ENCODE data around the gene OPRL1. TPM values are rescaled to one million over a fixed set of nuclear protein-coding genes. Genes with fewer than 3 reads are reported as not detected.

OPRL1 gene
- total RNA-seq, 4 donors from 2014 or later = 0.45 to 0.68 (median 0.52) TPM

DNA sequence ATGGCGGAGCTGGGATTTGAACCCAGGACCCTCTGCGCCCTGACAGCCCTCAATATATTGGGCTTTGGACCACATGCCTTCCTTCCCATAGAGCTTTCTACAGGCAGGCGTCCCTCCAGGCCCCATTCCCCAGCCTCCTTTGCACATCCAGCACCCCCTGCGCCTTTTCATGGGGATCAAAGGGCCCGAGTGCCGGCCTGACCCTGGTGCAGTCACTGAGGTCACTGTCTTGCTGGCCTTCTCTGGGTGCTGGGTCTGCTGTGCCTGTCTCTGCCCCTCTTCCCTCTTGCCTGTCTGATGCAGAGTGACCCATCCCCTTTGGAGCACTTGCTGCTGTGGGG lies 1.7 kb downstream of the OPRL1 start:
- Histone ChIP-seq H3K27me3 (peaks cover 17% of the 10 kb centered on the region), H3K27ac (no peak overlapping the region), H3K4me3 (no peak overlapping the region), H3K9me3 (no peaks in the 10 kb centered on the region), H3K4me1 (peaks cover 50% of the 10 kb centered on the region), H3K36me3 (no peaks in the 10 kb centered on the region)
- TF ChIP-seq, protein P1, sequence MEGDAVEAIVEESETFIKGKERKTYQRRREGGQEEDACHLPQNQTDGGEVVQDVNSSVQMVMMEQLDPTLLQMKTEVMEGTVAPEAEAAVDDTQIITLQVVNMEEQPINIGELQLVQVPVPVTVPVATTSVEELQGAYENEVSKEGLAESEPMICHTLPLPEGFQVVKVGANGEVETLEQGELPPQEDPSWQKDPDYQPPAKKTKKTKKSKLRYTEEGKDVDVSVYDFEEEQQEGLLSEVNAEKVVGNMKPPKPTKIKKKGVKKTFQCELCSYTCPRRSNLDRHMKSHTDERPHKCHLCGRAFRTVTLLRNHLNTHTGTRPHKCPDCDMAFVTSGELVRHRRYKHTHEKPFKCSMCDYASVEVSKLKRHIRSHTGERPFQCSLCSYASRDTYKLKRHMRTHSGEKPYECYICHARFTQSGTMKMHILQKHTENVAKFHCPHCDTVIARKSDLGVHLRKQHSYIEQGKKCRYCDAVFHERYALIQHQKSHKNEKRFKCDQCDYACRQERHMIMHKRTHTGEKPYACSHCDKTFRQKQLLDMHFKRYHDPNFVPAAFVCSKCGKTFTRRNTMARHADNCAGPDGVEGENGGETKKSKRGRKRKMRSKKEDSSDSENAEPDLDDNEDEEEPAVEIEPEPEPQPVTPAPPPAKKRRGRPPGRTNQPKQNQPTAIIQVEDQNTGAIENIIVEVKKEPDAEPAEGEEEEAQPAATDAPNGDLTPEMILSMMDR (IDR thresholded peaks at IDR 0.05) = no peak
- no peak for TF ChIP-seq POLR2A (IDR thresholded peaks at IDR 0.05)
- no peak for TF ChIP-seq POLR2AphosphoS5 (IDR thresholded peaks at IDR 0.05)
- TF ChIP-seq EP300 (IDR thresholded peaks at IDR 0.05) = no peak
- no peak for DNase-seq (ENCODE audit: low spot score in 2 of 2)
- 88% methylated on average over 4 of the region's 6 CpGs for WGBS

DNA sequence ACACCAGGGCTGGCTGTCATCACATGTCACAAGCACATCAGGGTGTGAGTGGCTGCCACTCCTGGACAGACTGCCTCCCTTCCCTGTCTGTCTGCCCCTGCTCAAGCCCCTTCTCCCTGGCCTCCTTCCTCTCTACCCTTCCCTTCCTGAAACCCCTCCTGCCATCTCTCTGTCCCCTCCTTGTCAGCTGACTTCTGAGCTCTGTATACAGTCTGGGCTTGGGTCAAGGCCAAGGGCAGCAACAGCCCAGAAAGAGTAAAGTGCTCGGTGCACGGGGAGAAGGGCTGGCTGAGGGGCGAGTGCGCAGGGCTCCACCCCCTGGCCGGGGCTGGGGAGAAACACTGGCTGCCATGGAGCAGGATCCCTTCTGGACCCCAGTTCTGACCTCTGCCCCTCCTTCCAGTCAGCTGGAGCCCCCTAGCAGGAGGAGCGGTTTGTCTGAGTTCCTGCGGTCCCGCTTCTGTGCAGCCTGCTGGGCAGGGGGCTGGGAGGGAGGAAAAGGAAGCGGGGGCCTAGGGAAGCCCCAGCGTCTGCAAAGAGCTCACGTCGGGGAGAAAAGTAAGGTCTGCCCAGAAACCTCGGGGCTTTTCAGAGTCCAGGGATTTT lies 2.3 kb downstream of the OPRL1 start:
- TF ChIP-seq, protein P1 (IDR thresholded peaks at IDR 0.05) = no peak
- TF ChIP-seq POLR2AphosphoS5 (IDR thresholded peaks at IDR 0.05) (no peak), POLR2A (IDR thresholded peaks at IDR 0.05) (no peak), EP300 (IDR thresholded peaks at IDR 0.05) (no peak)
- no peaks in the 10 kb centered on the region for H3K9me3 ChIP-seq
- H3K4me3 ChIP-seq = no peak overlapping the region
- H3K4me1 ChIP-seq = peaks cover 46% of the 10 kb centered on the region
- 36% methylated on average over 13 of the region's 13 CpGs for WGBS
- no peaks in the 10 kb centered on the region for H3K36me3 ChIP-seq
- H3K27me3 ChIP-seq = peaks cover 17% of the 10 kb centered on the region
- H3K27ac ChIP-seq = no peak overlapping the region
- DNase-seq (ENCODE audit: low spot score in 2 of 2) = no peak

DNA sequence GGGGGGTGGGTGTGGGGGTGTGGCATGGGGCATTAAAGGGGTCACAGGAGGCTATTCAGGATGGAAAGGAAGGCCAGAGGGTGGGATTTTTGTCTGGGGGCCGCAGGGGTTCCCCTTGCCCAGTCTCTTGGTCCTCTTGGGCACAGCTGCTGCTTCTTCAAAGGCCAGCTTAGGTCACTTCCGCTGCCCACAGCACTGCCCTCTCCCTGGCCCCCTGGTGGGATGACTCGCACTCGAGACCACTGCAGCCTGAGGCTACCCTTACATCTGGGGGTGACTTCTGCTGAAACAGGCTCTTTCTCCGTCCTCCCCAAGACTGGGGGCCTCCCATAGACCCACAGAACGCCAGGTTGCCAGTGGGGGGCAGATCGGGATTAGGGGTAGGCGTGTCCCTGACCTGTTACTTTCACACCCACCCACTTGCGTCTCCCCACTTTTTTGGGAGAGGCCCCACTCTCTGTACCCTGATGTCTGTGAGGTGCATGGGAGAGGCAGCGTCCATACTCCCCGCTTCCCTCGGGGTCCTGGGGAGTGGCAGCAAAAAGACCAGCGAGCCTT lies 3.0 kb downstream of the OPRL1 start:
- Histone ChIP-seq H3K4me3 (peak overlapping the region; percentile 63), H3K27me3 (peaks cover 17% of the 10 kb centered on the region), H3K4me1 (peaks cover 43% of the 10 kb centered on the region), H3K9me3 (no peaks in the 10 kb centered on the region), H3K36me3 (no peaks in the 10 kb centered on the region), H3K27ac (no peak overlapping the region)
- DNase-seq (ENCODE audit: low spot score in 2 of 2) = no peak
- TF ChIP-seq, protein P1 (IDR thresholded peaks at IDR 0.05) = no peak
- no peak for TF ChIP-seq POLR2AphosphoS5 (IDR thresholded peaks at IDR 0.05)
- TF ChIP-seq EP300 (IDR thresholded peaks at IDR 0.05) = no peak
- no peak for TF ChIP-seq POLR2A (IDR thresholded peaks at IDR 0.05)
- WGBS = 27% methylated on average over 13 of the region's 13 CpGs

DNA sequence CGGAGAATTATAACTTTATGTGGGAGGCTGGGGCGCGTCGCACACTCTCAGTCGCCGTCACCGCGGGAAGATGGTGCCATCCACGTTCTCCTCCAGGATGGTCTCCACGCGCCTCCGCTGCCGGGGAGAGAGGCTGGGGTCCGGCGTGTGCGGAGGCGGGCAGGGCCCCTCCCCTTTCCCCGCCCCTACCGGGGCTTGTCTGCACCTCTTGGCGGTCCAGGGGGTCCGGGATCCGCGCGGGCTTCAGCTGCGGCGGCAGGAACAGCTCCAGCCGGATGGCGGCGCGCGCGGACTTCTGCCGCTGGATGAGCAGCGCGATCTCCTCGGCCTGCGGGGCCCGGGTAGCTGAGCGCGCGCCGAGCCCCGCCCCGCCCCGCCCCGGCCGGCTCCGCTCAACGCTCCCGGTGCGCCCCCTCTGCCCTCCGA lies 3.5 kb downstream of the OPRL1 start:
- no peaks in the 10 kb centered on the region for H3K9me3 ChIP-seq
- no peak for DNase-seq (ENCODE audit: low spot score in 2 of 2)
- peaks cover 17% of the 10 kb centered on the region for H3K27me3 ChIP-seq
- WGBS = 0% methylated on average over 14 of the region's 52 CpGs
- TF ChIP-seq POLR2A (IDR thresholded peaks at IDR 0.05) (no peak), EP300 (IDR thresholded peaks at IDR 0.05) (no peak), POLR2AphosphoS5 (IDR thresholded peaks at IDR 0.05) (no peak)
- TF ChIP-seq, protein P1 (IDR thresholded peaks at IDR 0.05) = peak; percentile 8 to 68
- H3K4me1 ChIP-seq = peaks cover 38% of the 10 kb centered on the region
- H3K36me3 ChIP-seq = no peaks in the 10 kb centered on the region
- peak overlapping the region; percentile 63 for H3K4me3 ChIP-seq
- no peak overlapping the region for H3K27ac ChIP-seq

DNA sequence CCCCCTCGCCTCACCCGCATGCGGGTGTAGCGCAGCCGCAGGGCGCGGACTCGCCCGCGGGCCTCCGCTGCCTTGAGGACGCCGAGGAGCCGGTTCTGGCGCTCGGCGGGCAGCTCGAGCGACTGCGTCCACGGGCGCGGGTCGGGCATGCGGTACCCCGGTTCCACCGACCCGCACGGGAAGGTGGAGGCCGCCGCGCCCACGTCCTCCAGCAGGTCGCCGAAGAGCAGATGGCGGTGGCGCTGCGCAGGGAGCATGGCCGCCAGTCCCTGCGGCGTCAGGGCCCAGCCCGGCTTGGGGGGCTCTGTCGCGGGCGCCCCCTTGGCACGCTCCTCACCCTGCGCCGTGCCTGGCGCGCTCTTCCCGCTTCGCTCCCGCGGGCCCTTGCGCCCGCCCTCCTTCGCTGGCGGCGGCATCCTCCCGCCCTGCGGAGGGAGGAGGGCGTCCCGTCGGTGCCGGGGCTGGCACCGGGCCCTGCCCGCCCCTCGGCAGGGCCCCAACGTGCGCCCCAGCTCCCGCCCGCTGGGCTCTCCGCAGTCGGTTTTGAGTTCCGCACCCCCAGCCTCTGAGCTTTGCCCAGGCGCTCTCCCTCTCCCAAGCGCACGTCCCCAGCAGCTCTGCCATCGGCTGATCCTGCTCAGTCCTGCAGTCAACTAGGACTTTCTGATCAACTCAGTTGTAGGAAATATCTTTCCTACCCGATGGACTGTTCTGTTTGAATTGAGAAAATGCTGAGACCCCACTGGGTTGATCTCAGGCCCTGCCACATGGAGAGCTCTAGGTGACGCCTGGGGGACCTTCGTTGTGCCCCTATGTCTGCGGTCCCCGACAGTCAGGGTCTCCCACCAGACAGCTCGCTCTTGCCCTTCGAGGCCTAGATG lies 4.2 kb downstream of the OPRL1 start, which contains the start of gene LKAAEAR1:
Gene LKAAEAR1 (minus strand): TSS at position 595 of the 881 bp plus-strand sequence. CDS start 179 bp downstream, at position 416.
- no peak within 1 kb of the TSS for H3K27ac ChIP-seq
- DNase-seq (ENCODE audit: low spot score in 2 of 2) = no peak
- peaks cover 32% of the 10 kb centered on the region for H3K4me1 ChIP-seq
- no peaks in the 10 kb centered on the region for H3K36me3 ChIP-seq
- WGBS = 12% methylated on average over 7 of the region's 86 CpGs
- H3K9me3 ChIP-seq = no peaks in the 10 kb centered on the region
- TF ChIP-seq, protein P1 (IDR thresholded peaks at IDR 0.05) = no peak
- TF ChIP-seq EP300 (IDR thresholded peaks at IDR 0.05) (no peak), POLR2A (IDR thresholded peaks at IDR 0.05) (no peak), POLR2AphosphoS5 (IDR thresholded peaks at IDR 0.05) (no peak)
- H3K4me3 ChIP-seq = peak within 1 kb of the TSS; percentile 63
- H3K27me3 ChIP-seq = peaks cover 17% of the 10 kb centered on the region

Data from suprapubic skin (tissue), 4 donors.